Thyroid gland (tissue), 4 donors: ENCODE data around the gene NME7.

ENCODE experiments used
- CTCF ChIP-seq, 6 experiments: fragments of 200-600 bp in 3 of 6; fragments of 450-650 bp in 3 of 6; sonication (generic) in 3 of 6; IDR thresholded peaks; one replicate each; pipeline ENCODE4 v1.5.1; 2016 to 2019; ENCODE audit warnings: antibody characterized with exemption in 6 of 6, mild to moderate bottlenecking in 2 of 6, inconsistent platforms in 1 of 6, moderate library complexity in 1 of 6
- POLR2A ChIP-seq, 2 donors: fragments of 450-650 bp; IDR thresholded peaks; one replicate each; pipeline ENCODE4 v1.6.1; 2017; ENCODE audit warnings: antibody characterized with exemption in 2 of 2, mild to moderate bottlenecking in 2 of 2, moderate library complexity in 1 of 2

GRCh38 chr1:169100208-169100607 is 267.4 kb downstream of the NME7 start:
- TF ChIP-seq CTCF (IDR thresholded peaks at IDR 0.05) (no peak), POLR2A (IDR thresholded peaks at IDR 0.05) (no peak)
